Measurements from ENCODE around the gene MCC. TPM values are rescaled to one million over a fixed set of nuclear protein-coding genes. Genes with fewer than 3 reads are reported as not detected.

The MCC gene
- total and polyA plus RNA-seq, 12 donors: 1.8 to 12.6 (median 8.9) TPM

- Histone ChIP-seq H3K4me3 (no peak overlapping the region), H3K4me1 (replicated peaks in 1 of 2) (peaks cover 0 to 12% of the 10 kb centered on the region in 2 donors), H3K9me3 (replicated peaks in 1 of 3) (no peaks in the 10 kb centered on the region), H3K27me3 (no peaks in the 10 kb centered on the region), H3K36me3 (replicated peaks in 1 of 2) (no peaks in the 10 kb centered on the region), H3K27ac (no peak overlapping the region)
- TF ChIP-seq POLR2A (IDR thresholded peaks at IDR 0.05): no peak
- TF ChIP-seq CTCF (IDR thresholded peaks at IDR 0.05): no peak
- DNase-seq: no peak
- 92 to 100% (median 97%) methylated on average over 3 of the region's 3 CpGs for WGBS, 4 donors
- intact Hi-C loops (cut with DNase I): loop anchor here in 1 of 2 donors (5.0 to 10.0 kb wide), 2 partner anchors 128 to 379 kb away; no protein-coding TSS in a partner anchor
Observed at GRCh38 chr5:113376640-113377039, 111.6 kb downstream of the MCC start.

- Histone ChIP-seq H3K4me1 (replicated peaks in 1 of 2) (peaks cover 0 to 12% of the 10 kb centered on the region in 2 donors), H3K4me3 (no peak overlapping the region), H3K9me3 (replicated peaks in 1 of 3) (no peaks in the 10 kb centered on the region), H3K27ac (no peak overlapping the region), H3K27me3 (no peaks in the 10 kb centered on the region), H3K36me3 (replicated peaks in 1 of 2) (no peaks in the 10 kb centered on the region)
- 86 to 94% (median 91%) methylated on average over 3 of the region's 3 CpGs for WGBS, 4 donors
- intact Hi-C loops (cut with DNase I): loop anchor here in 1 of 2 donors (5.0 to 10.0 kb wide), 2 partner anchors 129 to 378 kb away; no protein-coding TSS in a partner anchor
- TF ChIP-seq POLR2A (IDR thresholded peaks at IDR 0.05) (no peak), CTCF (IDR thresholded peaks at IDR 0.05) (no peak)
- no peak for DNase-seq
Observed at GRCh38 chr5:113375480-113376060, 112.7 kb downstream of the MCC start.

GRCh38 chr5:113373426-113373825, 114.8 kb downstream of the MCC start:
- Histone ChIP-seq H3K36me3 (replicated peaks in 1 of 2) (no peaks in the 10 kb centered on the region), H3K4me1 (replicated peaks in 1 of 2) (peaks cover 0 to 2% of the 10 kb centered on the region in 2 donors), H3K27me3 (no peaks in the 10 kb centered on the region), H3K27ac (no peak overlapping the region), H3K4me3 (no peak overlapping the region), H3K9me3 (replicated peaks in 1 of 3) (no peaks in the 10 kb centered on the region)
- intact Hi-C loops (cut with DNase I): loop anchor here in 1 of 2 donors (10.0 kb wide), 1 partner anchor 131 kb away; no protein-coding TSS in a partner anchor
- 79 to 83% (median 82%) methylated on average over 3 of the region's 3 CpGs for WGBS, 4 donors
- TF ChIP-seq POLR2A (IDR thresholded peaks at IDR 0.05): no peak
- TF ChIP-seq CTCF (IDR thresholded peaks at IDR 0.05): no peak
- DNase-seq: no peak

GRCh38 chr5:113371721-113372196, 116.5 kb downstream of the MCC start:
- 27 to 53% (median 42%) methylated on average over 2 of the region's 2 CpGs for WGBS, 4 donors
- Histone ChIP-seq H3K36me3 (replicated peaks in 1 of 2) (no peaks in the 10 kb centered on the region), H3K4me1 (replicated peaks in 1 of 2) (no peaks in the 10 kb centered on the region), H3K27me3 (no peaks in the 10 kb centered on the region), H3K27ac (no peak overlapping the region), H3K9me3 (replicated peaks in 1 of 3) (no peaks in the 10 kb centered on the region), H3K4me3 (no peak overlapping the region)
- no peak for TF ChIP-seq POLR2A (IDR thresholded peaks at IDR 0.05)
- no peak for TF ChIP-seq CTCF (IDR thresholded peaks at IDR 0.05)
- intact Hi-C loops (cut with DNase I): loop anchor here in 1 of 2 donors (10.0 kb wide), 1 partner anchor 133 kb away; no protein-coding TSS in a partner anchor
- no peak for DNase-seq
